Hypothalamus (tissue), 51 donors: ENCODE results near the gene NAPB.
A peak's percentile ranks its signal among the peaks of the same experiment; 100 is the strongest.
"Not testable (repeated sequence)": the region's sequence is repeated elsewhere in the genome, so short reads cannot be mapped to it uniquely, and the experiment has no call there.

ENCODE experiments used
- DNase-seq, 51 donors: peaks; one replicate each; lab custom pipeline; 2025; lab: John Stamatoyannopoulos, UW

Gene NAPB

DNA sequence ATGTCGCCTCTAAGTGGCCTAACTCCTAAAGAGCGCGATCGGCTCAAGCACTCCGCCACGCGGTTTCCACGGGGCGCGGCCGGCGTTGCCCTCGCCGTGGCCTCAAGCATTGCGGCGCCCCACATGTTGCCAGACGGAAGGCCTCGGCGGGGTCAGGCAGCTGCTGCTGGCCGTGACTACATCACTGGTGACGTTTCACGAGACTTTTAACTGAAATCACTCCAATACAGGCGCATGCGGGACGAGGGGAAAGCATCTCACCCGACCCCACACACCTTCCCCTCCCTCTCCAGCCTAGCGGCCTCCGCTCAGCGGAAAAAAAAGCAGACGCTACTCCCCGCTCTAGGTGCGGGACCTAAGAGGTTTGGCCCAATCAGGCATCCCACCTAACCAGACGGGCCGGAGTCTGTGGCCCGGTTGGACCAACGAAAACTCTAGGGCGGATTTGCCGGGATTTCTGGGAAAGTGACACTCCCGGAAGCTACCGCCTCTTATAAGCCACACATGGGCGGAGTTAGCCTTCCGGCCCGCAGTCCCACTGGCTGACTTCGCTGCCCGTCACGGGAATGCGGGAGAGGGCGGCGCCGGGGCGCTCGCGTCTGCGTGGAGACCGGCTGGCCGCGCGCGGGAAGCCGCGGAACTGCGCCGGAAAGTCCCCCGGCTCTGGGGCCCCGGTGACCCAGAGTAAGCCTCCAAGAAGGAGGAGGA, 70.9 kb downstream of the NAPB start, which contains the start of gene NXT1:
Gene NXT1, plus strand, starts transcription at position 596 of the 708 bp plus-strand sequence. CDS start 3,251 bp downstream, outside the sequence.
- DNase-seq, result peak; percentile 79 to 99 (median 95)

DNA sequence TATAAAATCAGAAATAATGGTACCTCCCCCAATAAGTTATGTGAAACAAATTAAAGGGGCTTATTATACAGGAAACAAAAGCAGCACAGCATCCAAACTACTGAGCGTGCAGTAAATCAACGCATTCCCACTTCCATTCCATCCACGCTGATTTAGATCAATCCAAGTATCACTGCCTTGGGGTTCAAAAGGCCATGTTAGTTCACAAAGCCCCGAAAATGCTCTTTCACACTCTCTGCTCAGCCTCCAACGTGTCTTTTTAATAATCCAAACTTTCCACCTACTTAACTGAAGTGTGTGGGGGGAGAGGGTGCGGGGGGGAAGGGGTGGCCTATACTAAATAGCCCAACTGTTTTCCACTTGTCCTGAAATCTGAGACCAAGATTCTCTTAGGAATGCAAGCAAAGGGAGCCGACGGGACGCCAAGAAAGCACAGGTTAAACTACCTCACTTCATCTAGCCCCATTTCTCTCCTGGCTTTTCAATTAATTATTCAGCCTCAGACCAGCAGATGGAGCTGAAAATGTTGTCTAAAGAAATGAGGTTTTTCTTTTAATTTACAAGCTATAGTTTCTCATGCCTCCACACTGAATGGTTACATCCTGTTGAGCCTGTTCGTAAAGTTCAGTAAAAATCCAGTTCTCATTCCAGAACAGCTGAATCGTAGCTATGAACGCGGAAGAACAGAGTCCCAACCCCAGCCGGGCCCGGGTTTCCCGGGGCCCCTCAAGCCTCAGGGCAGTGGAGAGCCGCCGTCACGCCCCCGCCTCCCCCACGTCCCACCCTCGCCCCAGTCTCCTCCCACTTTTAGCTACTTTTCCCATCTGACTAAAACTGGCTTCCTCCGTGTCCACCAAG, 71.7 kb downstream of the NAPB start:
- peak in 25 of 51 donors; percentile 30 to 91 (median 81) for DNase-seq

DNA sequence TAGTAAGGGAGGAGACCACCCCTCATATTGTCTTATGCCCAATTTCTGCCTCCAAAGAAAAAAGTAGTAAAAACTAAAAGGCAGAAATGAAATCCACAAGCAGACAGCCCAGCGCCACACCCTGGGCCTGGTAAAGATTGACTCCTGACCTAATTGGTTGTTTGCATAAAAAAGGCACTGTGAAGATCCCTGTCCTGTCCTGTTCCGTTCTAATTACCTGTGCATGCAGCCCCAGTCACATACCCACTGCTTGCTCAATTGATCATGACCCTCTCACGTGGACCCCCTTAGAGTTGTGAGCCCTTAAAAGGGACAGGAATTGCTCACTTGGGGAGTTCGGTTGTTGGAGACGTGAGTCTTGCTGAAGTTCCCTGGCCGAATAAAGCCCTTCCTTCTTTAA, 72.8 kb downstream of the NAPB start:
- DNase-seq, result not testable (repeated sequence)

DNA sequence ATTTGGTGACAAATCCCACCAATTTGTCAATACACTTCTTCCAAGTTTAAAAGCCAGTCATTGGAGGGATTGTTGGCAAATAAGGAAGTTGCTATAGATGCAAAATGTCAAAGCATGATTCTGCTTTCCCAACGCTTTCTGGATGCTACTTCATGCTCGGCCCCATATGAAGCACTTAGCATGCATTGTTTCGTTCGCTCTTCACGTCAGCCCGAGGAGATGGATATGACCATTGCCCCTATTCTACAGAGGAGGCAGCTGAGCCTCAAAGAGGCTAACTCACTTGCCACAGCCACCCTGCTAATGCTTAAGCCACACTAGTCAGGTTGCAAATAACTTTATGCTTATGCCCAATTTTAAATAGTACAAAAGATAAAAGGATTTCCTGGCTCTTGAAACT, 73.5 kb downstream of the NAPB start:
- DNase-seq, result no peak

DNA sequence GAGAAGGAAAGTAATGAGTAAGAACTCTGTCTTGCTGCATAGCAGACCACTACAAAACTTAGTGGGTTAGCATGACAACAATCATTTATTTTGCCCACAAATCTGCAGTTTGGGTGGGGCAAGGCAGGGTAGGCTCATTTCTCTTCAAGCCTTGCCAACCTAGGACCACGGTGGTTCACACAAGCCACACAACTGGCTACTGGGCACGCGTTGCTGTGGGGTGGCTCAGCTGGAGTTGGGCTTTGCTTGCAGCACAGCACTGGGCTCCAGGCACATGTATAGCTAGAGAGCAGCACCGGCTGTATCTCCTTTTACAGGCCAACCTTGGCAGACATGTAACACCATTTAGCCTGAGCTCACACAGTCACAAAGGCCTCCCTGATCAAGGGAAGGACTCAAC, 75.3 kb downstream of the NAPB start:
- DNase-seq, result no peak

DNA sequence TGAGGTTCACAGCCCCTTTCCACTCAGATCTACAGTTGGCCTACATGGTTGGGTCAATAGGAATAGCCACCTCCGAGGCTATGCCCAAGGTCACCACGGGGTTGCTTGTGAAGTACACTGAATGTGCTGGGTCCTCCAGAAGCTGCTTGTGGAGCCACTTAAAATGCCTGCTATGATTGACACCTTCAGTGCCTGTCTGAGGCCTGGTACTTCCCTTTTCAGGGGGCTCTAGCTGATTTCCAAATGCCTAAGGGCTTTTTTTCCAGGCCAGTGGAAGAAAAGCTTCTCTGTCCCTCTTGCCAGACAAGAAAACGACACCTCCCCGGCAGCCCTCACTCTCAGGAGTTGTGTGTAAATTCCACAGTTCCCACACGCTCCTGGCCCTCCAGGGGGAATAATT, 77.0 kb downstream of the NAPB start:
- no peak for DNase-seq

DNA sequence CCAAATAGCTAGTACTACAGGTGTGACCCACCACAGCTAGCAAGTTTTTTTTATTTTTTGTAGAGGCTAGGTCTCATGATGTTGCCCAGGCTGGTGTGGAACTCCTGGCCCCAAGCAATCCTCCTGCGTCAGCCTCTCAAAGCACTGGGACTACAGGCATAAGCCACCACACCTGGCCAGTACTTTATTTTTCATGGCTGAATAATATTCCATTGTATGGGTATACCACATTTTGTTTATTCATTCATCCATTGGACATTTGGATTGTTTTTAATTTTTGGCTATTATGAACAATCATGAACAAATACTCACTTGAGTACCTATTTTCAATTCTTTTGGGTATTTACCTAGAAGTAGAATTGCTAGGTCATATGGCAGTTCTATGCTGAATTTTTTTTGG, 77.7 kb downstream of the NAPB start:
- DNase-seq, result no peak

DNA sequence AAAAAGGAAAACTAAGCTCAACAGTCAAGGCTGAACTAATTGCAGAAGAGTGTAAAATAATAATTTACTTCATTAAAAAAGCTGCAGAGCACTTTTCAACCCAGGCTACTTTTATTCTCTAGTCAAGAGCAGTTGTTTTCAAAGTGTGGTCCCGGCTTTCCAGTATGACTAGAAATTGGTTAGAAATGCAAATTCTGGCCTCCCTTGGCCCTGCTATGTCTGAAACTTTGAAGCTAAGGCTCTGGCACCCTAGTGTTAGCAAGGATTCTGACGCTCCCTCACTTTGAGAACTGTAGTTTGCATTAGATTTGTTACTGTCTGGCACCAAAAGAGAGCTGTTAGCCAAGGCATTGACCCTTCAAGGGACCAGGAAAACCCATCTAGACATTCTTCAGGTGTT, 80.2 kb downstream of the NAPB start:
- DNase-seq, result no peak

DNA sequence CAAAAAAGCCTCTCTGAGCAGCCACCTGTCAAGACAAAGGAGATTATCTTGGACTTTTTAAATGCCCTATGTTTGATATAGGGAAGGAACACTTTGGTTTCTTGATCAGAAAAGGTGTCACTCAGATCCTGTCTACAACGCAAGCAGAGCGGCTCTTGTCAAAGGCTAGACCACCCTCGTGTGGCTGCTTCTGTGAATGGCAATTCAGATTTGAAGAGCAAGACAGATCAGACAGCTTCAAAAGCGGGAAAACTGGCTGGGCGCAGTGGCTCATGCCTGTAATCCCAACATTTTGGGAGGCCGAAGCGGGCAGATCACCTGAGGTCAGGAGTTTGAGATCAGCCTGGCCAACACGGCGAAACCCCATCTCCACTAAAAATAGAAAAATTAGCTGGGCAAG, 80.8 kb downstream of the NAPB start:
- DNase-seq, result peak in 41 of 51 donors; percentile 4 to 79 (median 36)

DNA sequence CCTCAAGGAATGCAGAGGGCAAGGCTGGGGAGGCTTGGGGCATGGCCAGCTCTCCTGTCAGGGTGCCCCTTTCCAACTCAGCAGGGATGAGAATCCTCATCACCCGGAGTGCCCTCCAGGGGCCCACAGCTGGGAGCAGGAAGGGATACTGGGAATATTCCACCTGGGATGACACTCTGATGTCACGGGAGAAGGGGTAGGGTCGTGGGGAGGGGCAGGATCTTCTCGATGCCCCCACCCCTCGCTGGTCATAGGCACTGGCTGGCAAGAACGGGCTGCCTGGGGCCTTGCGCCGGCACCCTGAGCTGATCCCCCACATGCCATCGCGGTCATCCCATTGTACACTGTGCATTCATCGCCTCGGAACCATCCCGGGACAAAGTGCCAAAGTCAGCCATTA, 81.3 kb downstream of the NAPB start:
- DNase-seq, result no peak

DNA sequence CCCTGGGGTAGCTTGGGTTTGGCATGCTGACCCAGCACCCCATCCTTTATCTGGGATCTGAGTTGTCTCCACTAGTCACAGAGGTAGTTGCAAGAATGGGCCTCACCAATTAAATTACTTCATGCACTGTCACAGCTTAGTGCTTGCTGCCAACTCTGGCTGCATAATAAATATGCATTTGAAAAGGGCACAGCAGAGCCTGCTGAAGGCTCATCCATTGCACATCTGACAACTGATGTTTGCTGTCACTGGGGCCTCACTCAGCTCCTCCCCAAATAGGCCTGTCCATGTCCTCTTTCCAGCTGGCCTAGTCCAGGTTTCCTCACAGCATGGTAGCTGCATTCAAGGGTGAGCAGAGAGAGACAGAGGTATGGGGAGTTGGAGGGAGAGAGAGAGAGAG, 84.0 kb downstream of the NAPB start:
- DNase-seq, result no peak

DNA sequence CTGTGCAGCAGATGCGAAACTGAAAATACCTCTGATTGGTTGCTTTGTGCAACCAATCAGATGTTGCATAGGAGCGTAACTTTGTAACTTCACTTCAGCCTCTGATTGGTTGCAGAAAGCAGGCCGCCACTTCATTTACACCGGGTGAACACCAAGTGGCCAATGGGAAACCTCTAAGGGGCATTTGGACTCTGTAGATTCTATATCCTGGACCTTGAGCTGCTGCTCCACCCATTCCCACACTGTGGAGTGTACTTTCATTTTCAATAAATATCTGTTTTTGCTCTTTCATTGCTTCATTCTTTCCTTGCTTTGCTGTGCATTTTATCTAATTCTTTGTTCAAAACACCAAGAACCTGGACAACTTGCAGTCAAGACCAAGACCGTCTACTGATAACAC, 84.8 kb downstream of the NAPB start:
- DNase-seq, result no peak

DNA sequence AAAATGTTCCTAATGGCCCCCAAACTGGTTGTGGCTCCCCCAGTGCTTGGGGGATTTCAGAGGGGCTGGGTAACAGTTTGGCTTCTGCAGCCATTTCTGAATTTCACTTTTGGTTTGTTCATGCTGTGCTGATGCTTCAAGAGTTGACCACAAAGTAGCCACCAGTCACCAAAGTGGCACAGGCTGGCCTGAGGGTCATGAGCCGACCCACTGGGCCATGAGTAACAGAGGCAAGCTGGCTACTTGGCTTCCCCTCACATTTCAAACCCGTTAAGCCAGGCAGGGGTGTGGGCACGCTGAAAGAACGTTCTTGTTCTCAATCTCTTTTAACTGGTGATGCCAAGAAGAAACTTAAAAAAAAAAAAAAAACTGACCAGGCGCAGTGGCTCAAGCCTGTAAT, 85.8 kb downstream of the NAPB start:
- no peak for DNase-seq

DNA sequence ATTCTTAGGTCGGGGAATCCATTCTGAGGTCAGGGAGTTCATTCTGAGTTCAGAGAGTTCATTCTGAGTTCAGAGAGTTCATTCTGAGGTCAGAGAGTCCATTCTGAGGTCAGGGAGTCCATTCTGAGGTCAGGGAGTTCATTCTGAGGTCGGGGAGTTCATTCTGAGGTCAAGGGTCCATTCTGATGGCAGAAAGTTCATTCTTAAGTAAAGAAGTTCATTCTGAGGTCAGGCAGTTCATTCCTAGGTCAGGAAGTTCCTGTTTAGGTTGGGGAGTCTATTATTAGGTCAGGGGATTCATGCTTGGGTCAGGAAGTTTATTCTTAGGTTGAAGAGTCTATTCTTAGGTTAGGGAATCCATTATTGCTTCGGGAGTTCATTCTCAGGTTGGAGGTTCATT, 87.2 kb downstream of the NAPB start:
- DNase-seq, result no peak

DNA sequence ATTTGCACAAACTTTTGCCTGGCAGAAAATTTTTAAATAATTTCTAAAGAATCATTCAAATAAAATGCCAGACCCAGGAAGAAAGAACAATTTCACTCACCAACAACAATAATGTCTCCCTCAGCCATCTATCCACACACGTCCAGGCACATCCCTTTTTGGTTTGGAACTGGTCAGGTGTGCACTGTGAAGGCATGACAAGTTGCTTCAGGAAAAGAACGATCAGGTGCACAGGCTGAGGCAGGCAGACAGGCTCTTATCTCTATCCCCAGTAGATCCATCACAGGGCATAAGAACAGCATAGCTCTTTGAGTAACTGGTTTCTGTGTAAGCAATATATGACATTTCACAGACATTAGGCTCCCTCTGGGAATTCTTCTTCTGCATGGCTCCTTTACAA, 88.8 kb downstream of the NAPB start:
- no peak for DNase-seq

DNA sequence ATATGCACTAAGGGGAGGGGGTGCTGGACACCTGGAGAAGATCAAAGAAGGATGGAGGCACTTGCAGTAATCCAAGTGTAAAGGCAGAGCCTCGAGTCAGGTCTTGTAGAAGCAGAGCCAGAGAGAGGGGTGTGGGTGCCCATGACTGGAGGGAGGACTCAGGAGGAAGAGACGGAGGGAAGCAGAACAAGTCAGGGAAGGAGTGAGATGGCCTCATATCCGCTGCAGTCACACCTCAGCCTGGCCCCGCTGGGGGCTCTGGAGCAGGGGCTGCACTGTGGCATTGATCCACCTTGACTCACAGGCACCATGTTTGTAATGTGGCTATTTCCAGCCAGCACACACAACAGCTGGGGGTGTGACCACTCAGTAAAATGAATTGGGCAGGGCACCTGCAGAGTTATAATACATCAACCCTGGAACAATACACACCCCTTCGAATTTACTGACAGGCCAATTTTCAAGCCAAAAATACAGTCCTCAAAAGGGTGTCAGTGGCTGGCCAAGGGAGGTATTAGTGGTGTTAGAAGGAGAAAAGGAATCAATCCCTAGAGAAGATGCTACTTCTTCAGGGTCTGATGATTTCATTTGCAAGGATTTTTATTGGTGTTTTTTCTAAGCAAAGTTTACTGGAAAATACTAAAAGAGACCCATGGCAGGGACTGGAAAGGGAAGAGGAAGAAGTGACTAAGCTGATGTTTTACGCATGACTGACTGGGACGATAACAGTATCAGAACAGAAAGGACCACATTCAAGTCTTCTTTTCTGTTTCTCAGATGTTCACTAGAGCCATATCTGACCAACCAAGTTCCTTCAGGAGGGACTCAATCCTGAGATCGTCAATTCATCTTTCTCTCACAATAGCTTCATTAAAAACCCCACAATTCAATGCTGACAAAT, 89.6 kb downstream of the NAPB start:
- DNase-seq, result no peak

DNA sequence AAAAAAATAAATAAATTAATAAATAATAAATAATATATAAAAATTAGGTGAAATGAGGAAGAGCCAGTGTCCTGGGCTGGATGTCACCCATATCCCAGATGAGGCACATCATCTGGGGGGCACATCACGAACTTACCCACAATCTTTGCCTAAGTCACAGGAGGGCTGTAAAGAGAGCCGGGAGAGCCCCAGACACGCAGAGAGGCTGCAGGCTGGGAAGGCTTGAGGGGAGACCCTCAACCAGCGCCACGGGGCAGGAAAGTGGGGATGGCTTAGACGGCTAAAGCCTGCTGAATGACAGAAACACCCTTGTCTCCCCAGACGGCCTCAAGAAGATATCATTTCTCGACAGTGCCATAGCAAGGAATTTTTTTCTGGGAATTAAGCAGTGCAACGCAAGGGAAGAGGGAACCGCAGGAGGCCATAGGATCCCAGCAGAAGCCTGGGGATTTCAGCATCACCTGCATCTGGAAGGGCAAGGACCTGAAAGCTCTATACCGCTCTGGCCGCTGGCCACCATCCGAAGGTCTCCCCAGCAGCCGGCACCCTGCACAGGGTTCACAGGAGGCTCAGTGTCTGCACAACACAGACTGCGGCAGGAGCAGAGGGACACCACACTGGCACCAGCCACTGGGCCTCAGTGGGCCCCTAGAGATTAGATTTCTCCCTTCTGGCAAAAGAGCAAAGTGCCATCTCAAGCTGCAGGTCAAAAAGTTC, 93.5 kb downstream of the NAPB start:
- no peak for DNase-seq

DNA sequence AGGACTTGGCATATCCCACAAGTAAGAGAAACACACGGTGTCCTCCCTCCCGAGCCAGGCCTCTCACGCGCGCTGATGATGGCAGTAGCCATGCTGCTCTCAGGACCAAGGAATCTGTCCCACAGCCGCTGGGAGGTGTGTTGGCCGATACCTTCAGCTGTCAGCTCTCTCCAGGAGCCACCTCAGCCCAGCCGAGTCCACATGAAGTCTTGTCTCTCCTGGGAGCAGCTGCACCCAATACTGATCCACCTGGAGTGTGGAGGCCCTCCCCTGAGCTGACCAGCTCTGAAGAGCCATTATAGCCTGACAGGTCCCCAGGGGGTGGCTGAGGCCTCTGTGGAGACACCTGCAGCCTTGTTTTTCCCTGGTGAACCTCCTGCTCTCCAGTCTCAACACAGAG, 94.5 kb downstream of the NAPB start:
- no peak for DNase-seq

DNA sequence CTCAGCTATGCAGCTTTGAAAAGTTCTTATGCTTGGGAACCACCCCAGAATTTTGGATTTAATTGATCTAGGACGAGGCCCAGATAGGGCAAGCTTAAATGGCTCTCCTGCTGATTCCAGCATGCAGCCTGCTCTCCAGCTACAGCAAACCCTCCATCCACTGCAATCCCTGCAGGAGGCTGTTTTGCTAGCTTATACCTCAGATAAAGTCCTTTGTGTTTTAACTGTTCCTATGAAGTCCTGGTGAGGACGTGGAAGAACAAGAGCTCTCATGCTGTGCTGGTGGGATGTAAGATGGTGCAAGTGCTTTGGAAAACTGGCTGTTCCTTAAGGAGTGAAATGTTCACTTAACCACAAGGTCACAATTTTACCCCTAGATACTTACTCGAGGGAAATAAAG, 96.2 kb downstream of the NAPB start:
- no peak for DNase-seq
